SK-N-SH (cell line): ENCODE data around the gene TSC22D1. TPM values are rescaled to one million over a fixed set of nuclear protein-coding genes. Genes with fewer than 3 reads are reported as not detected.

Experiments used
- CTCF ChIA-PET: fragments of 300-600, 350-600 bp; formaldehyde crosslinking; extraction: SDS; loops from one replicate; lab custom pipeline; 2021; lab: Yijun Ruan, JAX
- POLR2A ChIA-PET: fragments of 350-600 bp; sonication (Branson Sonifier 250); formaldehyde crosslinking; extraction: SDS; loops from one replicate; lab custom pipeline; 2020; ENCODE audit warnings: antibody characterized with exemption, inconsistent platforms; lab: Yijun Ruan, JAX
- DNase-seq: peaks from one replicate; pipeline ENCODE4 v3.0.0; 2012
- H2AFZ ChIP-seq: fragments of 200-600 bp; sonication (generic); 2 replicates; pipeline ENCODE4 v1.8.1; 2016; ENCODE audit warnings: antibody characterized with exemption, mild to moderate bottlenecking, low read depth
- H3F3A ChIP-seq: fragments of 200-600 bp; sonication (generic); replicated peaks from 2 replicates; pipeline ENCODE3; 2016; ENCODE audit warnings: antibody characterized with exemption, mild to moderate bottlenecking; ENCODE audit not compliant: insufficient read depth
- H3K27ac ChIP-seq, 2 experiments: fragments of 200-500 bp in 1 of 2; fragments of 200-600 bp in 1 of 2; sonication (Bioruptor generic) in 1 of 2; sonication (generic), shearing (Covaris generic) in 1 of 2; 2 replicates each; pipeline versions ENCODE4 v1.5.1 to v1.6.1; 2014 to 2016; ENCODE audit warnings: low read depth in 2 of 2, inconsistent platforms in 1 of 2, low read length in 1 of 2, mild to moderate bottlenecking in 1 of 2, mixed read lengths in 1 of 2
- H3K27me3 ChIP-seq: fragments of 200-600 bp; sonication (generic), shearing (Covaris generic); 2 replicates; pipeline ENCODE4 v1.6.1; 2016; ENCODE audit warnings: mixed run types; ENCODE audit not compliant: insufficient read depth
- H3K36me3 ChIP-seq, 2 experiments: fragments of 200-500 bp in 1 of 2; fragments of 200-600 bp in 1 of 2; sonication (Bioruptor generic) in 1 of 2; sonication (generic) in 1 of 2; replicated peaks in 1 of 2; 2 replicates each; pipeline versions ENCODE3 to v1.5.1; 2014 to 2016; ENCODE audit warnings: low read length in 1 of 2, mild to moderate bottlenecking in 1 of 2; ENCODE audit not compliant: insufficient read depth in 2 of 2, control insufficient read depth in 1 of 2
- H3K4me1 ChIP-seq, 2 experiments: fragments of 200-500 bp in 1 of 2; fragments of 200-600 bp in 1 of 2; sonication (Bioruptor generic) in 1 of 2; sonication (generic), shearing (Covaris generic) in 1 of 2; 2 replicates each; pipeline versions ENCODE4 v1.5.1 to v1.6.1; 2014 to 2016; ENCODE audit warnings: low read depth in 1 of 2, low read length in 1 of 2, mixed run types in 1 of 2; ENCODE audit not compliant: insufficient read depth in 2 of 2, control insufficient read depth in 1 of 2
- H3K4me2 ChIP-seq: fragments of 200-600 bp; sonication (generic), shearing (Covaris generic); 2 replicates; pipeline ENCODE4 v1.6.1; 2017; ENCODE audit warnings: mixed run types
- H3K4me3 ChIP-seq, 2 experiments: fragments of 200-500 bp in 1 of 2; fragments of 200-600 bp in 1 of 2; sonication (Bioruptor generic) in 1 of 2; sonication (generic), shearing (Covaris generic) in 1 of 2; 2 replicates each; pipeline versions ENCODE4 v1.5.1 to v1.8.1; 2014 to 2016; ENCODE audit warnings: low read depth in 2 of 2, inconsistent platforms in 1 of 2, low read length in 1 of 2, mild to moderate bottlenecking in 1 of 2, mixed read lengths in 1 of 2, moderate library complexity in 1 of 2
- H3K79me2 ChIP-seq: fragments of 200-600 bp; sonication (generic); 2 replicates; pipeline ENCODE4 v1.8.1; 2017; ENCODE audit warnings: mild to moderate bottlenecking; ENCODE audit not compliant: insufficient read depth
- H3K9ac ChIP-seq: fragments of 200-600 bp; sonication (generic); 2 replicates; pipeline ENCODE4 v1.6.1; 2017; ENCODE audit warnings: mixed run types
- H3K9me2 ChIP-seq: fragments of 200-600 bp; sonication (generic); 2 replicates; pipeline ENCODE4 v1.6.1; 2017; ENCODE audit warnings: mixed run types
- H3K9me3 ChIP-seq: fragments of 200-600 bp; sonication (generic); 2 replicates; pipeline ENCODE4 v1.6.1; 2017; ENCODE audit warnings: mixed run types, mild to moderate bottlenecking, moderate library complexity
- H4K20me1 ChIP-seq: fragments of 200-600 bp; sonication (generic); 2 replicates; pipeline ENCODE4 v1.6.1; 2017; ENCODE audit warnings: mild to moderate bottlenecking, mixed run types; ENCODE audit not compliant: insufficient read depth
- EP300 ChIP-seq, 2 experiments: IDR thresholded peaks; 2 replicates each; pipeline versions ENCODE4 v1.4.0 to v1.6.1; 2012; ENCODE audit warnings: borderline replicate concordance in 1 of 2, low read depth in 1 of 2, low read length in 1 of 2
- FOSL2 ChIP-seq: IDR thresholded peaks from 2 replicates; pipeline ENCODE4 v1.4.0; 2012; ENCODE audit warnings: low read depth, mild to moderate bottlenecking, moderate library complexity, borderline replicate concordance
- GABPA ChIP-seq: IDR thresholded peaks from 2 replicates; pipeline ENCODE4 v1.4.0; 2012; ENCODE audit warnings: low read depth, mild to moderate bottlenecking
- GATA2 ChIP-seq: sonication (generic); formaldehyde crosslinking; IDR thresholded peaks from 2 replicates; pipeline ENCODE4 v1.5.0; 2020; ENCODE audit warnings: mild to moderate bottlenecking, missing genetic modification reagents
- JUND ChIP-seq: IDR thresholded peaks from 2 replicates; pipeline ENCODE4 v1.4.0; 2012
- MXI1 ChIP-seq: IDR thresholded peaks from 2 replicates; pipeline ENCODE4 v1.6.1; 2012; ENCODE audit warnings: mild to moderate bottlenecking, low read depth, low read length, improper control_type of control experiment
- PBX3 ChIP-seq: IDR thresholded peaks from 2 replicates; pipeline ENCODE4; 2012
- POLR2AphosphoS5 ChIP-seq: IDR thresholded peaks from 2 replicates; pipeline ENCODE4 v1.6.1; 2012; ENCODE audit warnings: low read depth, low read length
- RAD21 ChIP-seq: IDR thresholded peaks from 2 replicates; pipeline ENCODE4 v1.6.1; 2012; ENCODE audit warnings: mild to moderate bottlenecking, low read length
- RXRA ChIP-seq: IDR thresholded peaks from 2 replicates; pipeline ENCODE4 v1.4.0; 2012; ENCODE audit warnings: low read depth, mild to moderate bottlenecking, borderline replicate concordance
- TAF1 ChIP-seq: IDR thresholded peaks from 2 replicates; pipeline ENCODE4 v1.6.1; 2012; ENCODE audit warnings: low read depth, mild to moderate bottlenecking, low read length, moderate library complexity, borderline replicate concordance
- TCF12 ChIP-seq: IDR thresholded peaks from 2 replicates; pipeline ENCODE4 v1.4.0; 2012
- TEAD4 ChIP-seq: IDR thresholded peaks from 2 replicates; pipeline ENCODE4 v1.4.0; 2012; ENCODE audit warnings: mild to moderate bottlenecking, borderline replicate concordance; ENCODE audit not compliant: insufficient read depth
- ZBTB33 ChIP-seq: IDR thresholded peaks from 2 replicates; pipeline ENCODE4 v1.4.0; 2012; ENCODE audit warnings: low read depth, borderline replicate concordance
- WGBS: methylation state at CpG from one replicate; pipeline ENCODE4 v1.1.6; 2017; ENCODE audit warnings: low lambda C conversion rate; 5-methylcytosine and 5-hydroxymethylcytosine counted together
- polyA plus RNA-seq, 3 experiments: library from polyadenylated mRNA; depleted of rRNA; stranded (reverse); fragments of >200 nt; gene quantifications; 2 replicates each; pipeline ENCODE4 v1.2.3, GENCODE V29; 2012
- TF ChIP-seq, protein P1 (sequence below): IDR thresholded peaks from 2 replicates; pipeline ENCODE4 v1.4.0; 2012; ENCODE audit warnings: low read depth

The TSC22D1 gene
- polyA plus RNA-seq, 1 of the 3 experiments (the other 2 are of a cell fraction) = 137 TPM

DNA sequence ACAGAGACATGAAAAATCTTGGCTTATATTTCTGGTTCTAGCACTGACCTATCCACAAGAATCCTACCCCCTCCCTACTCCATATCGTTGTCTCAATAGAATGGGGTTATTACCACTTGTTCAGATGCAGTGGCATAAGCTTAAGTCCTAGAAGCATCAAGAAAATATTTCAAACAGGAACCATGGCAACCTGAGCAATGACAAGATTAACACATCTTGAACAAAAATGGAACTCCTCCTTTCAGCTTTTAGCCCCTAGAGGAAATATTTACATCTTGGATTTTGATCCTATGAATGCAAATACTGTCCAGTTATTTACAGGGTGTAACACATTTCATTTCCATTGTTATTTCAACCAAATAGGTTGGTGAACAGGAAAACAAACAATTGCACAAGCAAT, 46.1 kb upstream of the TSC22D1 start (continued):
- TF ChIP-seq PBX3 = no peak
- no peak for TF ChIP-seq TAF1

DNA sequence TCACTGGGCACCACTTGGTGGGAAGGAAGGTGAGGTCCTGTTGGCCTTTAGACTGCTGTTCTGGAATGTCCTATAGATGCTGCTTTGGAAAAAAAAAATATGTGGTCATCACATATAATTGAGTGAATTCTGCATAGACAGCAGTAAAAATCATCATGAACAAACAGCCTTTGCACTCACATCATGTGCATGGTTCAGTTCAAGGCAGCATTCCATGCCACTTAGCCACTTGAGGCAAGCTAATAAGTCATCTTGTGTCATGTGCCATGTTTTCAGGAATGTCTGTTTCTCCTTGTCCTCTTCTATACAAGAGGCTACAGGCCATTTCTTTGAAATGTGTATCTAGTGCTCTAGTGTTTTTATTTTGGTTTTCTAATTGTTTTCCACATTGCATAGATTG, 43.9 kb upstream of the TSC22D1 start:
- DNase-seq = no peak
- H3K27me3 ChIP-seq = no peaks in the 10 kb centered on the region
- no peak overlapping the region for H3K4me3 ChIP-seq
- H3K4me2 ChIP-seq = no peak overlapping the region
- no peaks in the 10 kb centered on the region for H3K9me2 ChIP-seq
- H3K79me2 ChIP-seq = no peaks in the 10 kb centered on the region
- peaks cover 8% of the 10 kb centered on the region for H3F3A ChIP-seq
- no peaks in the 10 kb centered on the region for H3K9me3 ChIP-seq
- no peaks in the 10 kb centered on the region for H3K36me3 ChIP-seq
- H3K27ac ChIP-seq = 0 out of 4 replicates have a peak overlapping the region, but pooled peaks of 1 of the 2 experiments have one; percentile 34
- H2AFZ ChIP-seq = peak overlapping the region; percentile 66; the same call in 1 of the 2 replicates
- no peak overlapping the region for H3K9ac ChIP-seq
- ChIA-PET POLR2A (no interaction called here), CTCF (no interaction called here)
- TF ChIP-seq ZBTB33 (no peak), TCF12 (peak; percentile 42; the same call in 1 of the 2 replicates), FOSL2 (peak; percentile 35; the same call in 1 of the 2 replicates), EP300 (IDR thresholded peaks at IDR 0.05; ENCODE audit: borderline replicate concordance in 1 of 2, low read depth in 1 of 2, low read length in 1 of 2) (no peak), PBX3 (peak; percentile 85), TEAD4 (0 out of 2 replicates have a peak, but pooled peaks have one; percentile 31)
- TF ChIP-seq, protein P1, sequence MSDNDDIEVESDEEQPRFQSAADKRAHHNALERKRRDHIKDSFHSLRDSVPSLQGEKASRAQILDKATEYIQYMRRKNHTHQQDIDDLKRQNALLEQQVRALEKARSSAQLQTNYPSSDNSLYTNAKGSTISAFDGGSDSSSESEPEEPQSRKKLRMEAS = peak; percentile 53; the same call in 1 of the 2 replicates
- peaks cover 0 to 6% of the 10 kb centered on the region in 2 experiments; a peak in 1 of 4 replicates for H3K4me1 ChIP-seq
- no peaks in the 10 kb centered on the region for H4K20me1 ChIP-seq

- WGBS = 100% methylated on average over 1 of the region's 1 CpG
- DNase-seq = no peak
- Histone ChIP-seq H3K4me3 (no peak overlapping the region), H3F3A (peaks cover 8% of the 10 kb centered on the region), H4K20me1 (no peaks in the 10 kb centered on the region), H3K27ac (0 out of 4 replicates have a peak overlapping the region, but pooled peaks of 1 of the 2 experiments have one; percentile 34), H2AFZ (peak overlapping the region; percentile 66; the same call in 1 of the 2 replicates), H3K4me2 (no peak overlapping the region)
- ChIA-PET POLR2A (no interaction called here), CTCF (no interaction called here)
- no peak for TF ChIP-seq MXI1
- TF ChIP-seq RXRA = no peak
- TF ChIP-seq RAD21 = no peak
- no peak for TF ChIP-seq GATA2 (CRISPR knock-in tag)
- no peak for TF ChIP-seq JUND
- TF ChIP-seq, protein P1 = no peak
- TF ChIP-seq POLR2AphosphoS5 = no peak
- no peak for TF ChIP-seq ZBTB33
- no peak for TF ChIP-seq GABPA
- TF ChIP-seq FOSL2 = no peak
- TF ChIP-seq, all 33 proteins: peak for 0
- Histone ChIP-seq H3K4me1 (peaks cover 0 to 6% of the 10 kb centered on the region in 2 experiments; a peak in 1 of 4 replicates), H3K9me2 (no peaks in the 10 kb centered on the region), H3K27me3 (no peaks in the 10 kb centered on the region), H3K79me2 (no peaks in the 10 kb centered on the region), H3K36me3 (no peaks in the 10 kb centered on the region), H3K9me3 (no peaks in the 10 kb centered on the region), H3K9ac (no peak overlapping the region)
Observed at GRCh38 chr13:44619651-44620050, 43.5 kb upstream of the TSC22D1 start.
